ENCODE data around the gene TMCC2.

DNA sequence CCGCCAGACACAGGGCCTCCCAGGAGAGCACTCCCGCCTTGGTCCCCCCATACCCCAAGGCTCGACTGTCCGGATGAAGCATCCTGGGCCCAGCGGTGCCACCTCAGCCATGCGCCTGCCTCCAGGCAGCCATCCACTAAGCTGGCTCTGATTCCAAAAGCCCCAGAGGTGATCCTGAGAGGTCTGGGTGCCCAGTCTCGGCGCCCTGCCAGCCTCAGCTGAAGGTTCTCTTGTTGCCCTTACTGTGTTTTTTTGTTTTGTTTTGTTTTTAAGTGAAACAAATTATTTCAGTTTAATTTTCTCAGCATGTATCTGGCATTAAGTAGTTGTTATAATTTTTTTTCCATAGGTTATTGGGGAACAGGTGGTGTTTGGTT is 48.9 kb downstream of the TMCC2 start:
- no peak for TF ChIP-seq POLR2A (IDR thresholded peaks at IDR 0.05; ENCODE audit: low read length)
- no peak for TF ChIP-seq GATA1 (IDR thresholded peaks at IDR 0.05; ENCODE audit: low read depth, low read length)
